OCI-LY3 (cell line): Measurements from ENCODE around the gene RETREG2.

ENCODE experiments used
- CTCF ChIP-seq: fragments of 200-600, 300-600 bp; sonication (generic); IDR thresholded peaks from 2 replicates; pipeline ENCODE4 v1.5.1; 2014; ENCODE audit warnings: antibody characterized with exemption, low read length, low read depth
- EZH2phosphoT487 ChIP-seq: fragments of 200-600 bp; shearing (Covaris generic); IDR thresholded peaks from 2 replicates; pipeline ENCODE4 v1.6.1; 2018; ENCODE audit warnings: antibody characterized with exemption, mixed run types, low read depth

GRCh38 chr2:219140722-219141121, 37.4 kb upstream of the RETREG2 start:
- TF ChIP-seq CTCF (no peak), EZH2phosphoT487 (no peak)
